ENCODE results near the gene KIAA1217.
"Not testable (repeated sequence)": the region's sequence is repeated elsewhere in the genome, so short reads cannot be mapped to it uniquely, and the experiment has no call there.

The KIAA1217 gene

DNA sequence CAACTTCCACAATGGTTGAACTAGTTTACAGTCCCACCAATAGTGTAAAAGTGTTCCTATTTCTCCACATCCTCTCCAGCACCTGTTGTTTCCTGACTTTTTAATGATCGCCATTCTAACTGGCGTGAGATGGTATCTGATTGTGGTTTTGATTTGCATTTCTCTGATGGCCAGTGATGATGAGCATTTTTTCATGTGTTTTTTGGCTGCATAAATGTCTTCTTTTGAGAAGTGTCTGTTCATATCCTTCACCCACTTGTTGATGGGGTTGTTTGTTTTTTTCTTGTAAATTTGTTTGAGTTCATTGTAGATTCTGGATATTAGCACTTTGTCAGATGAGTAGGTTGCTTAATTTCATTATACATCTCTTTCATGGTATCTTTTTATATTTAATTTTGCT, 237.0 kb downstream of the KIAA1217 start:
- DNase-seq: not testable (repeated sequence)

DNA sequence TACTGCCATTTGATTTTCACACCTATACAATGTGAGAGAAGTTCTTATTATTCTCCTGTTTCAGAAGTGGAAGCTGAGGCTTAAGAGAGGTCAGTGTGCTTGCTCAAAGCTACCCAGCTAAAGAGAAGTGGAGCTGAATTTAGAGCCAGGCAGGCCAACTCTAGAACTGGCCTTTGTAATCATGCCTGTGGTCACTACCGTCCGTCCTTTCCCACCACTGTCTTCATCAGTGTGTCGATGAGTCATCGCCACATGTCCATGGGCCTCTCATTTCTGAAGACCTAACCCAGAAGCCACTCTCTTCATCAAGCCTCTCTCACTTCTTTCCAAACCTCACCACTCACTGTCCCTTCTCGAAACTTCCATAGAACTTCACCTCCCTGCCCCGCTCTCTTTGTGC, 237.8 kb downstream of the KIAA1217 start:
- peak; percentile 58 for DNase-seq

DNA sequence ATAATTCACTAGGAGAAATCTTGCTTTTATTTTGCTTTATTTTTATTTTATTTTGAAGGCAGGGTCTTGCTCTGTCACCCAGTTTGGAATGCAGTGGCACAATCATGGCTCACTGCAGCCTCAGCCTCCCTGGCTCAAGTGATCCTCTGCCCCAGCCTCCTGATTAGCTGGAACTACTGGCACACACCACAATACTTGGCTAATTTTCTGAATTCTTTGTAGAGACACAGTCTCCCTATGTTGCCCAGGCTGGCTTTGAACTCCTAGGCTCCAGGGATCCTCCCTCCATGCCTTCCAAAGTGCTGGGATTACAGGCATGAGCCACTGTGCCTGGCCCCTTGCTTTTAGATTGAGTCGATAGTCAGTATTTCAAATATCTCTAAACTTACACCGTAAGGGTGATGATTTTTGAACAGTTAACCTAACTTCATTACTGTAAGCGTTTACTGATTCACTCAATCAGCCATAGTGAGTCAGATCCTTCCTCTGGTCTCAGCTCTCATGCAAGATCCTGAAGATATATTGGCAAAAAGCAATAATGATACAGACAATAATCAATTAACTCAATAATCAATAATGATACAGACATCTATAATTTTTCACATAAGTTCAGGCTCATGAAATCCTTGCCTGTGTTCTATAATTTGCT, 239.5 kb downstream of the KIAA1217 start:
- DNase-seq: no peak

DNA sequence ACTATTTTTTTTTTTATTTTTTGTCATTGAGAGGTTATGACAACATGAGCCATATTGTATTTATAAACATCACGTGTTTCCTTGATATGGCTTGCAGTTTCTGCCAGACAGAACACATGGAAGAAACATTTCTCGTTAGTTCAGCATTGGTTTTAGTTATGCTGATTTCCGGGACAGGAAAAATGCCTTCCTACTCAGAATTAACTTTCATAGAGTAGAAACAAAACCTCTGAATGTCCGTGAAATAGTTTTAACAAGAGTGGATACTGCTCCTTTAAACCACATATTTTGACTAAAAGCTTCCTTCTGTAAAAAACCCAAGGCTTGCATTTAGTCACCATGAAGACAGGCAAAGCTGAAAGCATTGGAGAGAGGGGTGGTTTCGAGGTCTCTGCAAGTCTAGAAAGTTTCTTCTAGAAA, 240.4 kb downstream of the KIAA1217 start:
- DNase-seq: no peak

DNA sequence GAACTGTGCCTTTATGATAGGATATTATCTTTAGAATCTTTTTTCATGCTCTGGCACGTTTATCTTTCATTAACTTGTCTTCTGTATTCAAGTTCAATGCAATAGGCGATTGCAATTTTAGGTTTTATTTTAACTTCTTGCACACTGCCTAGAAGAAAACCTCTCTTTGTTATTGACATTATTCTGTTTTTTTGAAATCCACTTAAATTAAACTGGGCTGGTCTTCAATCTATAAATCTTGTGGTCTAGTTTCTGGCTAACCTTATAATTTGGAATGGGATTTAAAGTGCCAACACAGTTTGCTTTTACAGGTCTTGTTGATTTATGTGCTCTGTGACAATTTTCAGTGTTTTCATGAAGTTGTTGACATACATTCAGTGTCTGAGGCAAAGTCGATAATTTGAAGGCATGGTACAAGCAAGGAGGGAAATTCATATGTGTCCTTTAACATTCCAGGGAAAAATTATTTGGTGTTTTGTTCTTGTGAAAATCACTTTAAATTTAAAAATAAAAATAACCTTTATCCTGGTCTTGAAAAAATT, 240.9 kb downstream of the KIAA1217 start:
- no peak for DNase-seq

DNA sequence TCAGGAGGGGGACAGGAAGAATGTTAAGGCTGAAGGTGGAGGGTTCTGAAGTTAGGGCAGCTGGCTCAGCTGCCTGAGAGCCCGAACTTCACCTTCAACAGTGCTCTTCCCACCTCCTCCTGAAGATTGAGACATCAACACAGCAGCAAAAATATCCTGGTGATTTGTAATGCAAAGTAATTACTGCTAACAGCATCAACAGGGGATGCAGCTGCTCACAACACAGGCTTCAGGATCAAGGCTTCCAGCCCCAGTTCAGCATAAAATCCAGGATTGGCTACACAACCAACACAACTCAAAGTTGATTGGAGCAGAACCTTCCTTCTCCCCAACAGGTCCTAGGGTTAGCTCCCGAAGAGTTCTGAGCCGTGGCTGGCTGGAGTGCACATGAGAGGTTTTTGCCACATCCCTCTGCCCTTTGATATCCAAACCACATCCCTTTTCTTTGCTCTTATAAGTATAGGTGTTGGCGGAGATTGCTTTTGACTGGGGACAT, 242.4 kb downstream of the KIAA1217 start:
- no peak for DNase-seq

DNA sequence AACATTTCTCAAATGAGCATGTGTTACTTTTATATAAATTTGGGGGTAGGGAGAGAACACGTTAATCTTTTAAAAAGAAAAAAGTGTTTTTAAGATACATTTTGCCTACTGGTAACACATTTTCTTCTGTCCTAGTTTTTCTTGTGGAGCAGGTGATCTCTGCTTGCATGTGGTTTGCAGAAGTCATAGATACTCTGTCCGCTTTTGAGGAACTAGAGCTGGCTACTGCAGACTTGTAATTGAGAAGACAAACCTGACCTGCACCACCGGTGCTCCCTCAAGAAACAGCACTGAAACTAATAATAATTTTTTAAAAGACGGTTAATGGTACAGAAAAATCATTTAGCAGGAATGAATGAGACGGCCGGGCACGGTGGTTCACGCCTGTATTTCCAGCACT, 243.1 kb downstream of the KIAA1217 start:
- DNase-seq: no peak

DNA sequence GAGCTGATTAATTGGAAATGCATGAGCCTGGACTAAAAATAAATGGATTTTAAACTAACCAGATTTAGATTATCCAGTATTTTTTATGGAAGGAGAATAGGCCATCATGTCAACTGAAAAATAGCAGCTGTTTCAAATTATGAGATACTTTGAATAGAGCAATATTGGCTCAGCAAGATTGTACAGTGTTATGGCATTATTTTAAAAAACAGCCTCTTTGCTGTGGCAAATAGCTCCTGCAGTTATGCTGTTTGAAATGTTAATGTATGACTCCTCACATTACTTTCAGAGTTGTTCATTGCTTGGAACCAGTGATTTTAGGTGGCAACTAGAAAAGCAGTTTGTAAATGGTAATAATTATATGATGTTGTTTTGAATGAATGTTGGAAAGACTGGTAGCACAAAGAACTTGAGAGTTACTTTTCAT, 244.5 kb downstream of the KIAA1217 start:
- no peak for DNase-seq

DNA sequence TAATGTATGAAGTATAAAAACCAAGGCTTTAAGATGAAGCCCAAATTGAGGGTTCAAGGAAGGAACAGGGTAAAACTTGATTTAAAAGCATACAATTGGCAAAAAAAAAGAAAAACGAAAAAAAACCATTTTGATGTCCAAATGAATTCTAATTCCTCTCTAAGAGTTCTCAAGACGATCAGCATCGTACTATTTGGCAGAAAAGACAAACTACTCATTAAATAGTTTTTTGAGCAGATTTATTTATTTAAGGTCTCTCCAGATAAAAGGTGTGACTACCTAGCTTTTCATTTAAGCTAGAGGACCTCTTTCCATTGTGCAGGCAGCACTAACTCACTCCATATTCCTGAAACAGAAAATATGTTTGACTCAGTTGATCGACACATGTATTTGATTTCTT, 245.0 kb downstream of the KIAA1217 start:
- no peak for DNase-seq

DNA sequence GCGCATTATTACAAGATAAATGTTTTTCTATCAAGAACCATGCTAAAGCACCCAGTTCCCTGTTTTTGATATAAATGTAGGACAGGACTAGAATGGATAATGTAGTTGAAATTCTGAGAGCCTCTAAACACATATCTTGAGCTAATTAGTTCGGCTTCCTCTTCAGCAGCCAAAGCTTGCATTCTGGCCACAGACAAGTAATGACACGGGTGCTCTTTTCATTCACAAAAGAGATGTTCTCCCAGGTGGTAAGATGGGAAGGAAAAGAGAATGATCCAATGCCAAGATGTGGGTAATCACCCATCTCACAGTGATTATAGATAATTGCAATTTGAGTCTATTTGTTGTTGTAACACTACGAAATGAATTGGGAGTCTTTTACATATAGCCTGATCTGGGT, 246.5 kb downstream of the KIAA1217 start:
- DNase-seq: no peak

DNA sequence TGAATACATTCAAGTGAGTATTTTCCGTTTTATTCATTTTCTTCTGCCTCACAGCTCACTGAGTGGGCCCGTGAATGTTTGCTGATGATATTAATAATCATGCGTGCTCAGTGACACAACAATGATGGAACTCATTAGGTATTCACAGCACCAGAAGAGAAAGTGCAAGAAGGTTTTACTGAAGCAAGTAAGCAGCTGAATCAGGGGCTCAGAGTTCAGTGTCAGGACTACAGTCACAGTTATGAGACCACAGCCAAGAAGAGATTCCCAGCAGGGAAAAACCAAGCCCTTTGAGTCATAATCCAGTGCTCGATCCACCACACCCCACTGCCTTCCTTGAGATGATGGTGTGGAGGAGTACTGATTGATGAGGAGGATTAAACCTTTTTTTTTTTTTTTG, 247.4 kb downstream of the KIAA1217 start:
- no peak for DNase-seq

DNA sequence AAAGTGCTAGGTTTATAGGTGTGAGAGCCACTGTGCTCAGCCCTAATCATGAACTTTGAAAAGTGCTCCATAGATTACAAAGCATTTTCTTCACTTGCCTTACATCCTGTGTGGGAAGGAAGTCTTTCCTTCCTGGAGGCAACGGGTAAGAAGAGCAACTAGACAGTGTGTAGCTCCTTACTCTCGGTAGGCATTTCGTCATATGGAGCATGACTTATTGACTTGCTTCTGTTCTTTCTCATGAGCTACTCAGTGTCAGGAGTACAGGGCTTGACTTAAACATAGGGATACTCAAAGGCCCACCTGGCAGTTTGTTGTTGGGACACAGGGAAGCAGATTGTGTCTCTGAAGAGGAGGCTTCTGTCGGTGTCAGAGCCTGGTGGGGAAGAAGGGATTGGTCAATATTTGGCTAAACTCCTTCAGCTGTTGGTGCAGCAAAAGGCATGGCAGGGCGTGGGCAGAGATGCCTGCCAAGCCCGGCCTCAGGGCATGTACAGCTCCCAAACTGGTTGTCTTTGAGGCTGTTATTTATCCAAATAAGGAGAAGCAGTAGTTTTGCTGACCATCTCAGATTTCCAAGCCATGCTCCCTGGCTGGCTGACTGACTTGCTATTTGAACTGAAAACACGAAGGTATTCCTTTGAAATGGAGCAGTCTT, 248.9 kb downstream of the KIAA1217 start:
- no peak for DNase-seq

DNA sequence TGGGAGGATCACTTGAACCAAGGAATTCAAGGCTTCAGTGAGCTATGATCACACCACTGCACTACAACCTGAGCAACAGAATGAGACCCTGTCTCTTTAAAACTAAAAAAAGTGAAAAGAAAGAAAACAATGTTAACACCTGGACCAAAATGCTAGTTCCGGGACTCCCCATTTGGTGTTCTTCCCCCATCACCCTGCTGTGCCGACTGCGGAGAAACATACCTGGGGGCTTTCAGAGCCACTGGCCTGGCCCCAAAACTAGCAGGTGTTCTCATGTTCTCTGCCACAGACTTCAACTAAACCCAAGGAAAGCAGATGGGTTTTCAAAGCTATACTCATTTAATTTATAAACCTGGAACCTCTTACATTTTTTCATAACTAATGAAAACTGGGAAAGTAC, 250.9 kb downstream of the KIAA1217 start:
- no peak for DNase-seq

DNA sequence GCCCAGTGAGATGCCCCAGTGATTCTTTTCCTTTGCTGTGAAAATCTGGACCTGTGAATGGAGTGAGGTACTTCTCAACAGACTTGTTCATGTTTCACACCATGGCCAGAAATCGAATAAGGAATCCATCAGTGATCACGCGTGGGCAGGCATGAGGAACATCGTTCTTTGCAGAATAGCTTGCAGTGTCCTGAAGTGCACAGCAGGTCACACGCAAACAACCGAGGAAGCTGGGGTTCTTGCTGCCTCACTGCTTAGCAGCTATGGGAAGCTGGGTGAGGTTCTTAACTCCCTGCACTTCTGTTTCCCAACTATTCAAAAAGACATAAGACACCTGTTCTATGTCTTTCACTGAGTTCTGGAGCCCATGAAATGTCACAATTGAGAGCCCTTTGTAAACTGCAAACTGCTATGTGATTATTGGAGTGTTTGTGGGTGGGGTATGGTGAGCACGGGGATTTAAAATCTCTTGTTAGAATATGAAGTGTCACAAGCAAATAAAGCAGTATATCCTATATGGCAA, 253.4 kb downstream of the KIAA1217 start:
- DNase-seq: no peak

DNA sequence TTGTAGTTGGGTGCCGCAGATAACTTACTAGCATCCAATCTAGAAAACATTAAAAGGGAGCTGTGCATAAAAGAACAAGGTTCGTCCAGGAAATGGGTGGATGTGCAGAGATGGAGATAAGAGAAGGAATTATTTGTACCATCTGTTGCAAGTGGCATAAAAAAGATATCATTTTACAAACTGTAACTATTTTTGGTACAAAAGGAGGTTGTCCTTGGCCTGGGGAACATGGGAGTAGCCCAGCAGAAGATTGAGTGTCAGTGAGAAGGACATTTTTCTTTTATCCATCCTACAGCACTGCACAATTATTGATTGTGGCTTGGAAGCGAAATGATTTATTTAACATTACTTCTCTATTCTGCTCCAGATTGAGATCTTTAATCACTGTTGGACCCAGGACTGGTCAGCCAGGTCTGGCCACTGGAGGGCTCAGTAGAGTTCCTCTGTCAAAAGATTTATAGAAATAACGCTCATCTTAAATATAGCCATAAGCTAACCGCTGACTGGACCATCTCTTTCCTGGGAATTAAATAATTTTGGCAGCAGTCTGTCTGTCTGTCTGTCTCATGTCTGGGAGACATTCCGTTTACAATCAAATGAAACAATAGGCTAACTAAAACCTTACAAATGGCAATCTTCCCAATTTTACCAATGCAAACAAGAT, 254.1 kb downstream of the KIAA1217 start:
- DNase-seq: no peak

DNA sequence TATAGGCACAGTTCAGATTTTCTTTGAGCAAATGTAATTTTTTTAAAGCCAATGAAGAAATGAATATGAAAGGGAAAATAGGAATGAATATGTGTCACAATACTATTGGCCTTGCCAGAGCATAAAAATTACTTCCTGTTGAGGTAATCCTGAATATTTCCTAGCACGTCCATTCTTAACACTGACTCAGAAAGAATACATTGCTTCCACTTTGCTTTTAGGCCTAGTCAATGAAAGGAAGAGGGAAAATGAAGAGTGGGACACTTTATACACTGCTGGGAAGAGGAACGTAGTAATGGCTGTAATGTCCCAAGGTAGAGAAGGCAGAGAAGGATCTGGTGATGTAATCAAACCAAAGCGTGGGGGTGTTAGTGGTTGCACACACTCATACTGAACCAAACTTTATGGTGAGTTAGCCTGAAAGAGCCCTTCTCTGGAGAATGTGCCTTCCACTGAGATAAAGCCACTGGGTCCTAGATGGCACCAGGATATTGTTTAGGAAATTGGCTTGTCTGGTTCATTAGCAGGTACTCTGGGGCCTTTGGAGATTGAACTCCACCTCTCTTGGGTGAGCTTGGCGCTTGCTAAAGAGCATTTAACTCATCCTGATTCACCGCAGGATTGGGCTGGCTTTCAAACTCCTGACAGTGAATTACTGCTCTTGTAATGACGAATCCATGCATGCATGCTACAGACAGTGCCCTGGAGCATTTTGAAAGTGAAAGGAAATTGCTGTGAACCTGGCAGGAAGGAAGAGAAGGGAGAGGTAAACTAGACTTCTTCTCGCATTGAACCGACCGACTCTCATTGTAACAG, 254.9 kb downstream of the KIAA1217 start:
- peak; percentile 61 for DNase-seq

DNA sequence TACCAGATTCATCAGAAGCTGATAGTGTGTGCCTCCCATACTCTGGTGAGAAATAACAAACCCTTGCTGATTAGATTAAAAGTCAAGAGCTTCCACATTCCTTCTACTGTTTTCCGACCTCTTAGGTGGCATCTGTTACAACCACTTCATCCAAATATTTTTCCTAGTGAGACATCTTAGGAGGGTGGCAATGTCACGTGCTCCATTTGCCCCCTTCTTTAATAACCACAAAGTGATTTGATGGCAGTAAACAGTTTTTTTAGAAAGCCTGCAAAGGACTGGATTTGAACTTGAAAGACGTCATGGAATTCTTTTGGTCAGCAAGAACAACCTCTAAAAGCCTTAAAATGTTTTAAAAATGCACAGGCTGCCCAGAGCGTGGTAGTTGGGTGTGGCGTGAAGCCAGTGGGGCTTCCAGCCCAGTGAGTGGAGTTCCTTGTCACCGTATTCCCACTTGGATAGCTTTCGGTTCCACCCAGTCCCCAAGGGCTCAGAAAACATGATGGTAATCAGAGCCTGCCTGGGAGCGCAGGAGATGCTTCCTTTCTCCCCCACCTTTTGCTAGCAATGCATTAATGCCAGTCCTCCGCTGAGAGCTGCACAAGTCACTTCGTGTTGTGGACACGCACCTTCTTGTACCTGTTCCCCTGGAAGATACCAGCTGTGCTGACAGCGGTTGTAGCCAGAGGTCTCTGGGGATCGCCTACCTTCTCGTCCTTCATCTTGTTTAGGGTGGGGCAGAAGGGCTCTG, 256.4 kb downstream of the KIAA1217 start:
- no peak for DNase-seq

DNA sequence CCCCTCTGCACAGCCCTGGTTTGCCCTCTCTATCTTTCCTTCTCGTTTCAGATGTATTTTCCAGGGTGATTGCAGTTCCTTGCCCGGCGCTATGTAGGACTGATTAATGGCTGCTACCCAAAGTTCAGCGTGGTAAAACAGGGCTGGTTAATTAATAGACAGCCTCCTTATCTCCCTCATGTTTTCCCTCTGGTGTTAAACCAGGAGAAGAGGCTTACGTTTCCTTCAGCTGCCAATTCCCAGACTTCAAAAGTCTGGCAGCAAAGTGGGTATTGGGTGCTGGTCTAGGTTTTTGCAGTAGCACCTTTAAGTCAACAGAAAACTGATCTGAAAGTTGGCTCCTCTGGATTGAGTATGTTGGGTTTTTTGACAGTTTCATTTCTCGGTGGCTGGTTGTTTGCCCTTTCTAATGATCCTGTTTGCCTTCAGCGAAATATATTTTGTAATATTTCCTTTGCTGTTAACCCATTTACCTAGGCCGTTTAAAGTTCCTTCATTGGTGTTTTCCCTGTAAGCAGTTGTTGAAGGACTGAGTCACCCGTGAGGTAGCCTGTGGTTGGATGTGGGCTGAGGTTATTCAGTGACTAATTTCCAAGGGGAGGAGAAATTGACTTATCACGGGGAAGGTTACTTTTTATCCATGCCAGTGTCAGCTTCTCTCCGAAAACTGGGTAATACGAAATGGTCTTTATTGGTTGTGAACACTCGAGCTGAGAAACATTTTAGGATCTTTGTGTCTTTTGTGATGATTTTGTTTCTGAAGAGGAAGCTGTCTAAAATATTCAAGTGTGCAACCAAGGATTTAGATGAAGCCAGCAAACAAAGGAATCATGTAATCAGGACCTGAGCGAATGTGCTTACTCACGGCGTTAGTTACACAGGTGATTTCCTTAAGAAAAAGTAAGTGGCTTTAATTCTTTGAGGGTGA, 257.2 kb downstream of the KIAA1217 start:
- peak; percentile 62 for DNase-seq

DNA sequence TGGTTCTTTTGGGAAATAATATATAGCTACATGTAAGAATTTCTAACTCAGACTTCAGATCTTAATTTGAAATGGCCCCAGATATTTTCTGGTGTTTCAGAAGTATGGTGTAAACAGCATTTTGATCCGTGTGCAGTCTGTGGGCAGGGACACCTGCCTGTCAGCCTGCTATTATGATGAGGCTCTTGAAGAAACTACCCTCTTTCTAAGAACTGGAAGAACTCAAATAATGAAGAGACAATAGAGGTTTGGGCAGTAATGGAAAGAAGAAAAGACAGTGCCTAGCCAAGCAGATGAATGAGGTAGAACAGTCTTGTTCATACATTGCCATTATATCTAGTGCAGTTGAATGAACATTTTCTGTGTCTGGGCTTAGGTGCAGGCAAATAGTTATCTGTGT, 258.2 kb downstream of the KIAA1217 start:
- no peak for DNase-seq

DNA sequence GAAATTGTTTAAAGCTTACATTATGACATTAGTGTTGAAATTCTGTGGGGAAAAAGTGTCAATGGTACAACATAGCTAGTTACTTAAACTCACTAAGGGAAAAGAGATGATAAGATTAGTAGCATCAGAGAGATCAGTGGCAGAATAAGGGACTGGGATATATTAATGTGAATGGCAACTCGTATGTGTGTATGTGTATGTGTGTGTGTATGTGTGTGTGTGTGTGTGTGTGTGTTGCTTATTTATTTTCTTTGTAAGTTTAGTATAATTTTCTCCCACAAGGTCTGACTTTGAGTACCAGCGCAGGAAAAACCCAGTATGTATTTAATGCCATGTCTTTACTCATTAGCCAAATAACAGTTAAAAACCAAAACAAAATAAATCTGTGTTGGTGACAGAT, 258.7 kb downstream of the KIAA1217 start:
- DNase-seq: no peak

DNA sequence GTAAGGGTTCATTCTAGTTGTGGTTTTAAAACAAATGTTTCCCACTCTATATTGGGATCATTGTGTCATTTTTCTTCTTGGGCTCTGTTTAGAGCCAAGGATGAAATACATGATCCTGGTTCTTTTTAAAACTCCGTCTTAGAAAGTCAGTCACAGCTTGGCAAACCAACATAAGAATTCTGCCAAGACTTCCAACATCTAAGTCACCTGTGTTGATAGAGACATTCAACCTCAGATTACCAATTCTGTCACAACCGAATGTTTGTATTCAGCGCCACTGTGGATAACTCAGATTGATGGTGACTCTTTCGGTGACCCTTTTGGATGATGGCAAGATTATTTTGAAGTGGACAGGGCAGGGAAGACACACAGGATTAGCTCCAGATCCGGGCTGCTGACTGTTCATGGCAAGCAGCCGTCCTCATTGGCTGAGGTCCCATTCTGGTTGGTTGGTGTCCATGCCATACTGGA, 259.4 kb downstream of the KIAA1217 start:
- DNase-seq: no peak
